ENCODE data around the gene PRKCE.

GRCh38 chr2:45625824-45626223 lies 25.7 kb upstream of the PRKCE start:
- no peak for TF ChIP-seq CTCF (IDR thresholded peaks at IDR 0.05)
- no peak for TF ChIP-seq POLR2A (IDR thresholded peaks at IDR 0.05)
